LNCaP clone FGC (cell line): Measurements from ENCODE around the gene SLC35A3.
A peak's percentile ranks its signal among the peaks of the same experiment; 100 is the strongest.

ENCODE experiments used
- DNase-seq: peaks from one replicate; pipeline ENCODE4 v3.0.0-alpha.2; 2011; ENCODE audit warnings: low read depth
- H3K4me3 ChIP-seq: 2 replicates; pipeline ENCODE4 v1.5.1; 2011; ENCODE audit warnings: mild to moderate bottlenecking, low read depth, low read length, control low read depth
- TF ChIP-seq, protein P1 (sequence below): IDR thresholded peaks from 2 replicates; pipeline ENCODE4 v1.5.1; 2012; ENCODE audit warnings: mild to moderate bottlenecking; ENCODE audit not compliant: control insufficient read depth, insufficient read depth; ENCODE audit errors: extremely low read depth

SLC35A3 gene

DNA sequence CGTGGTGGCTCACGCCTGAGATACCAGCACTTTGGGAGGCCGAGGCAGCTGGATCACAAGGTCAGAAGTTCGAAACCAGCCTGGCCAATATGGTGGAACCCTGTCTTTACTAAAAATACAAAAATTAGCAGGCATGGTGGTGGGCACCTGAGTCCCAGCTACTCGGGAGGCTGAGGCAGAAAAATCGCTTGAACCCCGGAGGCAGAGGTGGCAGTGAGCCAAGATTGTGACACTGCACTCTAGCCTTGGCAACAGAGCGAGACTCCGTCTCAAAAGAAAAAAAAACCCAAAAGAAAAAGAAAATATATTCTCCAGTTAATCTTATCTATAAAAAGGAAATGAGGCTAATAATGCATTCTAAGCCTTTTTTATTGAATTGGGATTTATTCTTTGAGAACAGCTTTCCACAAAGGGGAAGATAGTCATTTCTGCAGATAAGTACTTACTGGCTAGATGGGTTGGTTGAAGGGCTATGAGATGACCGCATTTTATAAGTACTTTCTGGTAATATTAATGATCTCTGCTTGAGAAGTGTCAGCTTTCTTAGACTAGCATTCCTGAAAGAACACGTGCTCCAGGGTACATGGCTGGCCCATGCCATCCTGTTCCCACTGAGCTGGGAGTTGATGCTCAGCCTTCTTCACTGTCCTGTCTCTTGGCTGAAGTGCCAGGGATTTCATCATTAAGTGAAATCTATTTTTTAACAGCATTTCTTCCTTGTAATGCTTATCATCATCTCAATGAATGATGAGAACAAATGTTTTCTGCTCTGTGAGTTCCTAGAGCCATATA is 105.0 kb downstream of the SLC35A3 start:
- no peak overlapping the region for H3K4me3 ChIP-seq
- TF ChIP-seq, protein P1, sequence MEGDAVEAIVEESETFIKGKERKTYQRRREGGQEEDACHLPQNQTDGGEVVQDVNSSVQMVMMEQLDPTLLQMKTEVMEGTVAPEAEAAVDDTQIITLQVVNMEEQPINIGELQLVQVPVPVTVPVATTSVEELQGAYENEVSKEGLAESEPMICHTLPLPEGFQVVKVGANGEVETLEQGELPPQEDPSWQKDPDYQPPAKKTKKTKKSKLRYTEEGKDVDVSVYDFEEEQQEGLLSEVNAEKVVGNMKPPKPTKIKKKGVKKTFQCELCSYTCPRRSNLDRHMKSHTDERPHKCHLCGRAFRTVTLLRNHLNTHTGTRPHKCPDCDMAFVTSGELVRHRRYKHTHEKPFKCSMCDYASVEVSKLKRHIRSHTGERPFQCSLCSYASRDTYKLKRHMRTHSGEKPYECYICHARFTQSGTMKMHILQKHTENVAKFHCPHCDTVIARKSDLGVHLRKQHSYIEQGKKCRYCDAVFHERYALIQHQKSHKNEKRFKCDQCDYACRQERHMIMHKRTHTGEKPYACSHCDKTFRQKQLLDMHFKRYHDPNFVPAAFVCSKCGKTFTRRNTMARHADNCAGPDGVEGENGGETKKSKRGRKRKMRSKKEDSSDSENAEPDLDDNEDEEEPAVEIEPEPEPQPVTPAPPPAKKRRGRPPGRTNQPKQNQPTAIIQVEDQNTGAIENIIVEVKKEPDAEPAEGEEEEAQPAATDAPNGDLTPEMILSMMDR: no peak
- no peak for DNase-seq

DNA sequence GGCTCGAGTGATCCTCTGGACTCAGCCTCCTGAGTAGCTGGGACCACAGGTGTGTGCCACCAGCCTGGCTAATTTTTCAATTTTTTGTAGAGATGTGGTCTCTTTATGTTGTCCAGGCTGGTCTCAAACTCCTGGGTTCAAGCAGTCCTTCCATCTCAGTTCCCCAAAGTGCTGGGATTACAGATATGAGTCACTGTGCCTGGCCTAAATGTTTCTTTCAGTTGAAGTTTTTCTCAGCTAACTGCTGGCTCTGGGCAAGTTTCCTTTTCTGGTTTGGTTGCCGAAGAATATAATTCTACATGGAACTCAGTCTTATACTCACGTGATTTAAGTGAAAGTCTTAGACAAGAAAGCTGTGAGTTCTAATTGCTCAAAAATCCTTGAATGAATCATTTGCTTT is 106.0 kb downstream of the SLC35A3 start:
- H3K4me3 ChIP-seq: no peak overlapping the region
- TF ChIP-seq, protein P1: no peak
- no peak for DNase-seq

DNA sequence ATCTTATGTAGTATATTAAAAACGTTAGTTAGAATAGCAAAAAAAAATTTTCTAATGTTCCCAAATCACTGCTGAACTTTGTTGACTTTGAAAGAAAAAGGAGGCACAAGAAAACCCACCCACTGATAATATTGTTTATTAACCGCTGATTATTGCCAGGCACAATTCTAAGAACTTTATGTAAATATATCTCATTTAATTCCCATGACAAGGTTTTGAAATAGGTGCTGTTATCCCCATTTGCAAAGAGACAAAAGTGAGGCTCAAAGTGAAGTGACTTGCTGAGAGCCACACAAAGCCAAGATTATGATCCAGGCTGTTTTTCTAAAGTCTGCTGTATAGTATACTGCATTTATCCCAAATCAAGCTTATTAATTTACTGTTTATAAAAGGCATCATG is 106.5 kb downstream of the SLC35A3 start:
- H3K4me3 ChIP-seq: no peak overlapping the region
- no peak for DNase-seq
- TF ChIP-seq, protein P1: no peak

DNA sequence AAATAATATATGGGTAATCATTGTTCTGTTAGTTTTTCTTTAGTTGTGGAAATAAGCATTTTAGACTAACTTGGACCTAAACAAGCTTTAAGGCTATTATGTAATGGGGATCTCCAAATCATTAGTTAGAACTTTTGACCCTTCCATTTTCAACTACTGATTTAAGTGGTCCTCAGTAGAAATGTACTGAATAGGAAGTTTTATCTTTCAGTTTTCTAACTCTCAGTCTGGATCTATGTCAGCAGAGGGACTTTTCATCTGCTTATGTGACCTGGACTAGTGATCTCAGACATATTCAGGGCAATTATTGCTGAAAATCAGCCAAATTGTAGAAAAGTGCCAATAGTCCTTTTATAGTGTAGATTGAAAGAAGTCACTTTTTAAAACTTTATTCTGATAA is 106.9 kb downstream of the SLC35A3 start:
- TF ChIP-seq, protein P1: no peak

DNA sequence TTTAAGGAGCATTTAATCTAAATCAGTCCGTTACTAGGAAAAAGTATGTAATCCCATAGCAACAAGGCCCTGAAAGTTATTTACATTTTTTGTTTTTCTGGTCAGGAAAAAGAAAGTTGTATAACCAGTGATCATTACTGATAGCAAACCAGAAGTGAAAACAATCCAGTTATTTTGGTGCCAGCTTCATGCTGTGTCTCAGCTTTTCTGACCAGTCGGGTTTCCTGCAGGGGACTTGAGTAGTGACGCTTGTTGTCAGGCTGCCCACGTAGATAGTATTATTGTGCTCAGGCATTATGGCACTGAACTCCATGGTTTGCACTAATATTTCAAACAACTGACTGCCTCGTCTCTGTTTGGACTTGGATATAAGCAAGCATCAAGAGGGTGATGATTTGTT is 107.7 kb downstream of the SLC35A3 start:
- H3K4me3 ChIP-seq: 0 out of 2 replicates have a peak overlapping the region, but pooled peaks have one; percentile 7
- DNase-seq: peak; percentile 80
- TF ChIP-seq, protein P1: no peak

More for the DNA sequence above, 106.9 kb downstream of the SLC35A3 start:
- no peak for DNase-seq
- no peak overlapping the region for H3K4me3 ChIP-seq

DNA sequence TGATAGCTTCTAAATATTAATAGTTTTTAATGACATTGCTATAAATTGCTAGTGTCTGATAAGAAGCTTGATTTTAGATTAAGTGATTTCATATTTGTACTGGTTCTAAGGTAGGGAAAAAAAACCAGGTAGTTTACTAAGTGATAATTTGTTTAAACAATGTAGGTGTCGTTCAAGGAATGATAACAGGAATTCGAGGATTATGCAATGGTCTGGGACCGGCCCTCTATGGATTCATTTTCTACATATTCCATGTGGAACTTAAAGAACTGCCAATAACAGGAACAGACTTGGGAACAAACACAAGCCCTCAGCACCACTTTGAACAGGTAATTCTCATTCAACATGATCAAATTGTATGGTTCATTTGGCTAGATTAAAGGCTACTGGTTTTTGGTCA is 110.5 kb downstream of the SLC35A3 start:
- DNase-seq: no peak
- TF ChIP-seq, protein P1: no peak
- H3K4me3 ChIP-seq: no peak overlapping the region
